Testis (tissue), 2 donors: ENCODE measurements around the gene DNAJB5.

ENCODE experiments used
- CTCF ChIP-seq, 3 experiments: fragments of 450-650 bp in 2 of 3; fragments of 200-600 bp in 1 of 3; sonication (generic) in 1 of 3; IDR thresholded peaks; one replicate each; pipeline ENCODE4 v1.5.1; 2016 to 2019; ENCODE audit warnings: antibody characterized with exemption in 3 of 3, mild to moderate bottlenecking in 2 of 3, moderate library complexity in 1 of 3
- POLR2A ChIP-seq: fragments of 450-650 bp; IDR thresholded peaks from one replicate; pipeline ENCODE4 v1.6.1; 2017; ENCODE audit warnings: antibody characterized with exemption, mild to moderate bottlenecking, moderate library complexity

GRCh38 chr9:35033101-35033500 is 43.6 kb downstream of the DNAJB5 start:
- no peak for TF ChIP-seq CTCF (IDR thresholded peaks at IDR 0.05)
- TF ChIP-seq POLR2A, result no peak
